ENCODE data around the gene CASP5.

DNA sequence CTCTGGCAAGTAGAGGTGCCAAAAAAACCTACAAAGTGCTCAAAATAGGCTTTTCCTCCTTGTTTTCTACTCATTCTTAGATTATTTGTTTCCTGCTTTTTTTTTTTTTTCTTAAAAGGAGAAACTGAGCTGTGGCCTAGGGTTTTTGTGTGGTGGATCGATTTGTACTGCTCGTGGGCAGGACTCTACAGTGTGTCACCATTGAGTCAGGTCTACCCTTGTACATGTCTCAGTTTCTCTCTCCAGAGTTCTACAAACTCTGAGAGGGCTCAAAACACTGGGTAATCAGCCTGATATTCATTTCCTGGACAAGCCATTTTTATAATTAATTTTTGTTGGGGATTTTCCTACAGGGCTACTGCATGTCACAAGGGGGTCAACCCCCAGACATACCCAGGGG, 49.4 kb downstream of the CASP5 start:
- TF ChIP-seq RAD21 (IDR thresholded peaks at IDR 0.05) (no peak), JUND (IDR thresholded peaks at IDR 0.05) (no peak), TAF1 (conservative IDR thresholded peaks at IDR 0.05) (no peak), SP1 (IDR thresholded peaks at IDR 0.05) (no peak)
- TF ChIP-seq, protein P1, sequence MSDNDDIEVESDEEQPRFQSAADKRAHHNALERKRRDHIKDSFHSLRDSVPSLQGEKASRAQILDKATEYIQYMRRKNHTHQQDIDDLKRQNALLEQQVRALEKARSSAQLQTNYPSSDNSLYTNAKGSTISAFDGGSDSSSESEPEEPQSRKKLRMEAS (IDR thresholded peaks at IDR 0.05): no peak
- TF ChIP-seq, protein P2, sequence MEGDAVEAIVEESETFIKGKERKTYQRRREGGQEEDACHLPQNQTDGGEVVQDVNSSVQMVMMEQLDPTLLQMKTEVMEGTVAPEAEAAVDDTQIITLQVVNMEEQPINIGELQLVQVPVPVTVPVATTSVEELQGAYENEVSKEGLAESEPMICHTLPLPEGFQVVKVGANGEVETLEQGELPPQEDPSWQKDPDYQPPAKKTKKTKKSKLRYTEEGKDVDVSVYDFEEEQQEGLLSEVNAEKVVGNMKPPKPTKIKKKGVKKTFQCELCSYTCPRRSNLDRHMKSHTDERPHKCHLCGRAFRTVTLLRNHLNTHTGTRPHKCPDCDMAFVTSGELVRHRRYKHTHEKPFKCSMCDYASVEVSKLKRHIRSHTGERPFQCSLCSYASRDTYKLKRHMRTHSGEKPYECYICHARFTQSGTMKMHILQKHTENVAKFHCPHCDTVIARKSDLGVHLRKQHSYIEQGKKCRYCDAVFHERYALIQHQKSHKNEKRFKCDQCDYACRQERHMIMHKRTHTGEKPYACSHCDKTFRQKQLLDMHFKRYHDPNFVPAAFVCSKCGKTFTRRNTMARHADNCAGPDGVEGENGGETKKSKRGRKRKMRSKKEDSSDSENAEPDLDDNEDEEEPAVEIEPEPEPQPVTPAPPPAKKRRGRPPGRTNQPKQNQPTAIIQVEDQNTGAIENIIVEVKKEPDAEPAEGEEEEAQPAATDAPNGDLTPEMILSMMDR (IDR thresholded peaks at IDR 0.05; ENCODE audit: low read depth, low read length, missing input control): no peak
